ENCODE results near the gene ANKRD6.

DNA sequence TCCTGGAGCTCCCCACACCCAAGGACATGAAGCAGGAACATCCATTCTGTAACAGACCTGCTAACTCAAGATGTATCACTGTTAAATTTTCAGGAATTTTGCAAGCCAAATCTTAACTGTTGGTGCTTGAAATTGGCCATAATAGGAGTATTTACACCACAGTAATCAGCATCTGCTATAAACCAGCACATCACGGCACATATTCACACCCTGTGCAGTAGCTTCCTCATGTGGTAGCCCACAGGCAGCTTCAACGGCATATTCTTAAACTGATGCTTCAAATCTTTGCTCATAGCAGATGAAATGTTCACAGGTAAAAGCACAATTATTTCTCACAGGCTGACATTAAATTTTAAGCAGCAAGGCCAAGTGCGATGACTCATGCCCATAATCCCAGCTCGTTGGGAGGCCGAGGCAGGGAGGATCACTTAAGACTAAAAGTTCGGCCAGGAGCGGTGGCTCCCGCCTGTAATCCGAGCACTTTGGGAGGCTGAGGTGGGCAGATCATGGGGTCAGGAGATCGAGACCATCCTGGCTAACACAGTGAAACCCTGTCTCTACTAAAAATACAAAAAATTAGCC is 249.1 kb downstream of the ANKRD6 start:
- no peak for TF ChIP-seq EZH2 (IDR thresholded peaks at IDR 0.05; ENCODE audit: borderline replicate concordance, low read depth, low read length, poor library complexity, severe bottlenecking)
- TF ChIP-seq, protein P1, sequence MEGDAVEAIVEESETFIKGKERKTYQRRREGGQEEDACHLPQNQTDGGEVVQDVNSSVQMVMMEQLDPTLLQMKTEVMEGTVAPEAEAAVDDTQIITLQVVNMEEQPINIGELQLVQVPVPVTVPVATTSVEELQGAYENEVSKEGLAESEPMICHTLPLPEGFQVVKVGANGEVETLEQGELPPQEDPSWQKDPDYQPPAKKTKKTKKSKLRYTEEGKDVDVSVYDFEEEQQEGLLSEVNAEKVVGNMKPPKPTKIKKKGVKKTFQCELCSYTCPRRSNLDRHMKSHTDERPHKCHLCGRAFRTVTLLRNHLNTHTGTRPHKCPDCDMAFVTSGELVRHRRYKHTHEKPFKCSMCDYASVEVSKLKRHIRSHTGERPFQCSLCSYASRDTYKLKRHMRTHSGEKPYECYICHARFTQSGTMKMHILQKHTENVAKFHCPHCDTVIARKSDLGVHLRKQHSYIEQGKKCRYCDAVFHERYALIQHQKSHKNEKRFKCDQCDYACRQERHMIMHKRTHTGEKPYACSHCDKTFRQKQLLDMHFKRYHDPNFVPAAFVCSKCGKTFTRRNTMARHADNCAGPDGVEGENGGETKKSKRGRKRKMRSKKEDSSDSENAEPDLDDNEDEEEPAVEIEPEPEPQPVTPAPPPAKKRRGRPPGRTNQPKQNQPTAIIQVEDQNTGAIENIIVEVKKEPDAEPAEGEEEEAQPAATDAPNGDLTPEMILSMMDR (conservative IDR thresholded peaks at IDR 0.05; ENCODE audit: low read depth, low read length), result no peak

All from A673 (cell line).